Colon (tissue), 2 donors: ENCODE results near the gene TGIF2LX.
"Not testable (repeated sequence)": the region's sequence is repeated elsewhere in the genome, so short reads cannot be mapped to it uniquely, and the experiment has no call there.

Source experiments
- FAIRE-seq: peaks from 2 replicates; lab custom pipeline; 2012; peaks lifted over from hg19 to GRCh38; lab: Jason Lieb, UNC
- donor health status: control.
- donor health status: control.

Gene TGIF2LX

DNA sequence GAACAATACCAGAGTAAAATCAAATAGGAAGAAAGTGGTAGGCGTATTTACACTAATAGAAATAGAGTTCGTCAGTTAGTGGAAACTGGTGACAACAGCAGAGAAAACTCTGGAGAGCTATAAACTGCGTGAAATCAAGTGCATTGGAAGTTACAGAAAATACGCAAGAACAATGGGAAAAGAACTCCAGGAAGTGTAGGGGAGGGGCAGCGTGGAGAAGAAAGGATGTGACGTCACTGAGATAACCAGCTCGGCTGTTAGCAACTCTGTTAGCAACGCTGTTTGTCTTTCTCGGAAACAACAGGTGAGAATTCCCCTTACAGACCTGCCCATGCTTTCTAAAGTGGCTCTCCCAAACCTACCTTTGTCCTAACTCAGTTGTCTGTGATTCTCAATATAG, at the start of gene TGIF2LX:
TSS of gene TGIF2LX (plus strand) at position 244 of the 400 bp plus-strand sequence. CDS start 178 bp downstream, outside the sequence.
- FAIRE-seq, result not testable (repeated sequence)

DNA sequence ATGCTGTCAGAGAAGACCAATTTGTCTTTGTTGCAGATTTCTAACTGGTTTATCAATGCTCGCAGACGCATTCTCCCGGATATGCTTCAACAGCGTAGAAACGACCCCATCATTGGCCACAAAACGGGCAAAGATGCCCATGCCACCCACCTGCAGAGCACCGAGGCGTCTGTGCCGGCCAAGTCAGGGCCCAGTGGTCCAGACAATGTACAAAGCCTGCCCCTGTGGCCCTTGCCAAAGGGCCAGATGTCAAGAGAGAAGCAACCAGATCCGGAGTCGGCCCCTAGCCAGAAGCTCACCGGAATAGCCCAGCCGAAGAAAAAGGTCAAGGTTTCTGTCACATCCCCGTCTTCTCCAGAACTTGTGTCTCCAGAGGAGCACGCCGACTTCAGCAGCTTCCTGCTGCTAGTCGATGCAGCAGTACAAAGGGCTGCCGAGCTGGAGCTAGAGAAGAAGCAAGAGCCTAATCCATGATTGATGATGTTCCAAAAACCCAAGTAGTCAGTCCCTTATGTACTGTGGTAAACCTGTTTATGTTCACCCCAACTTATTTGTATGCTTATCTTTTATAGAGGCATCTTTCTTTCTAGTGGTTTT, 728 bp downstream of the TGIF2LX start:
- not testable (repeated sequence) for FAIRE-seq

DNA sequence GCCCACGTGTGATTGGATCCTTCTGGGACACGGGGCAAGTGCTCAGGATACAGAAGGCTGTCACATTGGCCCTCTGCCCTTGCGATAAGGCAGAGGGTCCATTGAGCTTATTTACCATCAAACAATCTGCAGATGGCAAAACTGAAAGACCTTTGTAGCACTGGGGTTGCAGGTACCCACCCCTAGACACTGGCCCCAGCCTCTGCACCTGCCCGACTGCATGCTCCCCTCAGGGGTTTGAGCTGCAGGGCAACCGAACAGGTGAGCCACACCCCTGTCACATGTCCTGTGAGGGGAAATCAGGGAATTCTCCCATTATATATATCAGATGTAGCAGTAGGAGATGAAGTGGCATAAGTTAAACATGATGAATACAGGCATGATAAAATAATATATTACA, 21.4 kb downstream of the TGIF2LX start:
- not testable (repeated sequence) for FAIRE-seq

DNA sequence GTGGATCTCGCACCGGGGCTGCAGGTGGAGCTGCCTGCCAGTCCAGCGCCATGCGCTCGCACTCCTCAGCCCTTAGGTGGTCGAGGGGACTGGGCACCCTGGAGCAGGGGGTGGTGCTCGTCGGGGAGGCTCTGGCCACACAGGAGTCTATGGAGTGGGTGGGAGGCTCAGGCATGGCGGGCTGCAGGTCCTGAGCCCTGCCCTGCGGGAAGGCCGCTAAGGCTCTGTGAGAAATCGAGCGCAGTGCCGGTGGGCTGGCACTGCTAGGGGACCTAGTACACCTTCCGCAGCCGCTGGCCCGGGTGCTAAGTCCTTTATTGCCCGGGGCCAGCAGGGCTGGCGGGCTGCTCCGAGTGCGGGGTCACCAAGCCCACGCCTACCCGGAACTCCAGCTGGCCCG, 43.9 kb downstream of the TGIF2LX start:
- FAIRE-seq, result not testable (repeated sequence)
